Skin of body (tissue), 2 donors: ENCODE results near the gene CDT1. TPM values are rescaled to one million over a fixed set of nuclear protein-coding genes. Genes with fewer than 3 reads are reported as not detected.

ENCODE experiments used
- DNase-seq: peaks from one replicate; lab custom pipeline; 2025; lab: John Stamatoyannopoulos, UW
- total RNA-seq: library from RNA; depleted of rRNA; stranded (reverse); fragments of >200 nt; gene quantifications from one replicate; pipeline ENCODE4 v1.2.3, GENCODE V29; 2014

CDT1 gene
- total RNA-seq, 1 donor from 2014 or later, result 7.9 TPM

- no peak for DNase-seq
Measured at GRCh38 chr16:88804173-88804551, 573 bp downstream of the CDT1 start.

GRCh38 chr16:88804552-88805339, 1.2 kb downstream of the CDT1 start:
- no peak for DNase-seq

DNA sequence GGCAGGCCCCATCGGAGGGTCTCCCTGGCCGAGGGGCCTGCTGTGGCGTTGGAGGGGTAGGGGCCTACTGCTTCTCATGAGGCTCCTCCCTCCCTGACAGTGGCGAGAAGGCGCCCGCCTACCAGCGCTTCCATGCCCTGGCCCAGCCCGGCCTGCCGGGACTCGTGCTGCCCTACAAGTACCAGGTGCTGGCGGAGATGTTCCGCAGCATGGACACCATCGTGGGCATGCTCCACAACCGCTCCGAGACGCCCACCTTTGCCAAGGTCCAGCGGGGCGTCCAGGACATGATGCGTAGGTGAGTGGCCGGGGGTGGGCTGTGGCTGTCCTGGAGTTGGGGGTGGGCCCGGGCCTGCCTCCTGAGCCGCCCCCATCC, 1.7 kb downstream of the CDT1 start:
- no peak for DNase-seq

DNA sequence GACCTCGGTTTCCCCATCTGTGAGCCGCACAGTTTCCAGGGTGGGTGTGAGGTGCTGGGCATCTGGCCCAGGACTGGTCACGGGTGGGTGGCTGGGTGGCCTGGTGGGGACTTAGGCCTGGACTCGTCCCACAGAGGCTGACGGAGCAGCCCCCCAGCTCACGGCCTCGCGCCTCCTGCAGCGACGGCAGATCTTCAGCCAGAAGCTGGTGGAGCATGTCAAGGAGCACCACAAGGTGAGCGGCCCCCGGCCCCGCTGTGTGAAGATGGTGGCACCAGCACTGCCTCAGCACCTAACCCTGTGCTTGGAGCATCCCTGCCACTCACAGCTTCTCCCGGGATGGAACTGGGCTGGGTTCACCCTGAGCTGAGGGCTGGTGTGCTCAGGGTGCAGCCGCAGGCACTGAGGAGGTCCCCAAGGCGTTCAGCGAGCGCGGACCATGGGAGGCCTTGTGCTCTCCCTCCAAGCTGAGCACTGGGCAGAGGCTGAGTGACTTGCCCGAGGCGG, 2.4 kb downstream of the CDT1 start:
- DNase-seq, result no peak

GRCh38 chr16:88806491-88807111, 3.0 kb downstream of the CDT1 start:
- no peak for DNase-seq

- DNase-seq, result no peak
Measured at GRCh38 chr16:88807142-88807625, 3.6 kb downstream of the CDT1 start.

DNA sequence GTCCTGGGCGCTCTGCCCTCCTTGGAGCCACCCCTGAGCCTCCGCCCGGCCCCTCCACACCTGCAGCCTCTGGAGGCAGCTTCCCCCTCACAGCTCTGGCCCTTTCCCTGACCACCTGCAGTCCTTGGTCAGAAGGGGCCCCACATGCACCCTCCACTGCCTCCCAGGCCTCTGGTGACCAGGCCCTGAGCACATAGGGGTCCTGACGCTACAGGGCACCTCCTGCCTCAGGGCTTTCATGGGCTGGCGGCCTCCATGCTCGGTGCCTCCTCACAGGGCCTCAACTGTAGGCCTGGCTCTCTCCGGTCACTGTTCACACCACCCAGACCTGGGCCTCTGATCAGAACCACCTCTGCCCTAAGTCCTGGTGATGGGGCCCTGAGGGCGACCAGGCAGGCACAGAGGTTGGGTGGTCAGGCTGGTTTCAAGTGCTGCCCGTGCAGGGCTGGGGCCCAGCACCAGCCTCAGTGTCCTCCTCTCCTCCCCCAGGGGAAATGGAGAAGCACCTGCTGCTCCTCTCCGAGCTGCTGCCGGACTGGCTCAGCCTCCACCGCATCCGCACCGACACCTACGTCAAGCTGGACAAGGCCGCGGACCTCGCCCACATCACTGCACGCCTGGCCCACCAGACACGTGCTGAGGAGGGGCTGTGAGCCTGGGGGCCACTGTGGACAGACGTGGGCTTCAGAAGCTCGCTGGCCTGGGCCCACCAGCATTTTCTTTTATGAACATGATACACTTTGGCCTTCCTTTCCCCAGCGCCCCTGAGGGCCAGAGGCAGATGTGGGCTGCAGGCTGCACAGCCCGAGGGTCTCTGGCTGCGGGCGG, 4.3 kb downstream of the CDT1 start:
- no peak for DNase-seq

DNA sequence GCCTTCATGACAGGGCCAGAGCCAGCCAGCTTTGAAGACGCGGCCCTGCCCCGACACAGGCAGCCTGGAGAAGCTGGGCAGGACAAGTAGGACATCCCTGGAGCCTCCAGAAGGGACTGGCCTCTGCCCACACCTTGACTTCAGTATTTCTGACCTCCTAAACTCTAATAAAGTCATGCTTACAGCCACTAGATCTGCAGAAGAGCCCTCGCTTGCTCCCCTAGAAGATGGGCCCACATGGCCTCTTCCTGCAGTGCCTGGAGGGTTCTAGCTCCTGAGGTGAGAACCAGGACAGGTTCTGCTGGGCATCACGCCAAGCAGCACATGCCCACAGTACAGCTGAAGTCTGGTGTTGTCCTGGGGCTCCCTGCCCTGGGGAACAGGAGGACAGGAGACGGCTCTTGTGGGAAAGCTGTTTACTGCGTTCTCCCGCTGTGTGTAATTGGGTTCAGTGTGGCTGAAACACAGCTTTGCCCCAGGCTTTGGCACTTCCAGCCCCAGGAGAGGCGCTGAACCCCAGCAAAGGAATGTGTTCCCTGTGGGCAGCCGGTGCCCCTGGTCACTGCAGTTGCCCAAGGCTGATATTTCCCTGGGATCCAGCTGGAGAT, 5.6 kb downstream of the CDT1 start:
- DNase-seq, result no peak

- DNase-seq, result no peak
Measured at GRCh38 chr16:88809676-88810165, 6.1 kb downstream of the CDT1 start.

GRCh38 chr16:88810166-88810911, 6.8 kb downstream of the CDT1 start:
- no peak for DNase-seq

- DNase-seq, result peak; percentile 72
Measured at GRCh38 chr16:88810912-88811768, 7.6 kb downstream of the CDT1 start.

GRCh38 chr16:88811769-88812512, 8.4 kb downstream of the CDT1 start, which contains the start of gene APRT:
APRT (minus strand) TSS chr16:88811928; CDS start chr16:88811899, 29 bp downstream.
- peak; percentile 95 for DNase-seq

DNA sequence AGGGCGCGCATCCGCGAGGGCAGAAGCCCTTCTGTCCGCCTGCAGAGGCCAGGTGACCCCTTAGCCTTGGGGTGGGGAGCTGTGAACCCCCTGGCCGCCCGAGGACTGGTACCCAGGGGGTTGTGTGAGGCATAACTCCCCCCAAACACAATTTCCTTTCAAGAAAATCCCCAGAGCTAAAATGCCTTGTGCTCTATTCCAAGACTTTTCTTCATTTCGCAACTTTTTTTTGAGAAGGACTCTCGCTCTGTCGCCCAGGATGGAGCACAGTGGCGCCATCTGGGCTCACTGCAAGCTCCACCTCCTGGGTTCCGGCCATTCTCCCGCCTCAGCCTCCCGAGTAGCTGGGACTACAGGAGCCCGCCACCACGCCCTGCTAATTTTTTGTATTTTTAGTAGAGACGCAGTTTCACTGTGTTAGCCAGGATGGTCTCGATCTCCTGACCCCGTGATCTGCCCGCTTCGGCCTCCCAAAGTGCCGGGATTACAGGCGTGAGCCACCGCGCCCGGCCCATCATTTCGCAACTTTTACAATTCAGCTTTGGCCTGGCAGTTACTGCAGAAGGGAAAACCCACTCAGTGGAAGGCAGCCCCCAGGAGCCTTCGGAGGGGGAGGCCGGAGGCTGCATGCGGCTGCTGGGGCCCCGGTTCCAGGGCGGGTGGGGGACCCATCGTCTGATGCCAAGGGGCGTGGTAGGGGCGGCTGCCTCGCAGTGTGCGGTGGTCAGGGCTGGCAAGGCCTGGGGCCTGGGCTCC, 9.1 kb downstream of the CDT1 start:
- DNase-seq, result peak; percentile 16

GRCh38 chr16:88813269-88814143, 9.9 kb downstream of the CDT1 start:
- DNase-seq, result no peak

DNA sequence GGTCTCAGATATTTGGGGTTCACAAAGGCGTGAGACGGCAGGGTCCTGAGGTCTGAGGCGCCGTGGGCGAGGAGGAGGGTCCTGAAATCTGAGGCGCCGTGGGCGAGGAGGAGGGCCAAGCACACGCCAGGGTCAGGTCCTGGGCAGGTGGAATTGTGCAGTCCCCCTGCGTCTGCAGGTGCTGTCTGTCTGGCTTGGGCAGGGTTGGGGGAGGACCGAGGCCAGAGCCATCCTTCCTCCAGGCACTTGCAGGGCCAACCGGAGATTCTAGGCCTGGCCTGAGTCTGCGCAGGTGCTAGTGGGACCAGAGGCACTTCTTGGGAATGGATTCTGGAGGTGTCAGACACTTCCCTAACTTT, 10.5 kb downstream of the CDT1 start:
- DNase-seq, result no peak

- no peak for DNase-seq
Measured at GRCh38 chr16:88815227-88815626, 11.6 kb downstream of the CDT1 start.
